MM.1S (cell line): ENCODE measurements around the gene PKD1.

ENCODE experiments used
- DNase-seq: peaks from one replicate; pipeline ENCODE4 v3.0.0-alpha.2; 2015
- H2AFZ ChIP-seq: fragments of 300-600 bp; sonication (generic); 2 replicates; pipeline ENCODE4 v1.6.0; 2016; ENCODE audit warnings: antibody characterized with exemption, low read length
- H3F3A ChIP-seq: fragments of 300-600 bp; sonication (generic); 2 replicates; pipeline ENCODE4 v1.6.1; 2016; ENCODE audit warnings: mild to moderate bottlenecking, antibody characterized with exemption, low read length, moderate library complexity, mixed read lengths; ENCODE audit not compliant: insufficient read depth
- H3K27ac ChIP-seq: fragments of 300-600 bp; sonication (generic); 2 replicates; pipeline ENCODE4 v1.5.1; 2016; ENCODE audit warnings: mild to moderate bottlenecking, low read length
- H3K27me3 ChIP-seq: fragments of 300-600 bp; sonication (generic); replicated peaks from 2 replicates; pipeline ENCODE4 v1.6.0; 2016; ENCODE audit warnings: low read length; ENCODE audit not compliant: insufficient read depth
- H3K36me3 ChIP-seq: fragments of 300-600 bp; sonication (generic); replicated peaks from 2 replicates; pipeline ENCODE4 v1.6.1; 2016; ENCODE audit warnings: mild to moderate bottlenecking, low read length, mixed read lengths; ENCODE audit not compliant: insufficient read depth
- H3K4me1 ChIP-seq: fragments of 300-600 bp; sonication (generic); 2 replicates; pipeline ENCODE4 v1.6.1; 2016; ENCODE audit warnings: low read length, mixed read lengths
- H3K4me2 ChIP-seq: fragments of 300-600 bp; sonication (generic); 2 replicates; pipeline ENCODE4 v1.6.0; 2016; ENCODE audit warnings: low read depth, low read length
- H3K4me3 ChIP-seq: fragments of 300-600 bp; sonication (generic); 2 replicates; pipeline ENCODE4 v1.5.1; 2016; ENCODE audit warnings: low read length, mixed read lengths
- H3K79me2 ChIP-seq: fragments of 300-600 bp; sonication (generic); 2 replicates; pipeline ENCODE4 v1.6.1; 2016; ENCODE audit warnings: mixed run types, low read length, mixed read lengths
- H3K9ac ChIP-seq: fragments of 300-600 bp; sonication (generic); 2 replicates; pipeline ENCODE4 v1.6.1; 2016; ENCODE audit warnings: low read length, mixed read lengths
- H3K9me2 ChIP-seq: fragments of 300-600 bp; sonication (generic); replicated peaks from 2 replicates; pipeline ENCODE4 v1.6.1; 2016; ENCODE audit warnings: mild to moderate bottlenecking, low read length, mixed read lengths; ENCODE audit not compliant: insufficient read depth
- H3K9me3 ChIP-seq: fragments of 300-600 bp; sonication (generic); replicated peaks from 2 replicates; pipeline ENCODE4 v1.6.1; 2016; ENCODE audit warnings: mild to moderate bottlenecking, low read length, mixed read lengths; ENCODE audit not compliant: insufficient read depth
- H4K20me1 ChIP-seq: fragments of 300-600 bp; sonication (generic); 2 replicates; pipeline ENCODE4 v1.6.1; 2016; ENCODE audit warnings: mild to moderate bottlenecking, low read length, moderate library complexity, mixed read lengths; ENCODE audit not compliant: insufficient read depth
- EZH2 ChIP-seq: fragments of 300-600 bp; sonication (generic); optimal IDR thresholded peaks from 2 replicates; pipeline ENCODE3; 2017; ENCODE audit warnings: low read depth, mild to moderate bottlenecking, antibody characterized with exemption, low read length, mixed read lengths
- EZH2phosphoT487 ChIP-seq: fragments of 300-600 bp; sonication (generic); IDR thresholded peaks from 2 replicates; pipeline ENCODE4 v1.6.1; 2018; ENCODE audit warnings: antibody characterized with exemption, low read length
- TF ChIP-seq, protein P1 (sequence below): fragments of 300-600 bp; sonication (generic); IDR thresholded peaks from 2 replicates; pipeline ENCODE4 v1.5.1; 2016; ENCODE audit warnings: antibody characterized with exemption, low read length, mixed read lengths

The PKD1 gene

DNA sequence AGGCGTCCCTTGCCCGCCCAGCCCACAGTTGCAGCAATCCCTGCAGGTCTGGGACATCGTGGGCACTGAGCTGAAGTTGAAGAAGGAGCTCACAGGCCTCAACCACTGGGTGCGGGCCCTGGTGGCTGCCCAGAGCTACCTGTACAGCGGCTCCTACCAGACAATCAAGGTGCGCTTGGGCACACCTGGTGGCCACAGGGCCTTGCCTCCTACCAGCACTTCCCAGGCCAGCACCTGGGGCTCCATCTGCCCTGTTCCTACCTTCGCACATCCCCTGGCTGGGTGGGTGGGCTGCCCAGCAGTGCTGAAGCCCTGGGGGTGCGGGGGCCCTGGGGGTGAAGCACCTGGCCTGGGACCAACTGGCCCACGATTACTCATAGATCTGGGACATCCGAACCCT is 39.8 kb upstream of the PKD1 start:
- DNase-seq, result no peak
- Histone ChIP-seq H3K9me3 (no peaks in the 10 kb centered on the region), H3K4me1 (no peaks in the 10 kb centered on the region), H3K9ac (no peak overlapping the region), H3K4me2 (no peak overlapping the region), H4K20me1 (no peaks in the 10 kb centered on the region), H3K79me2 (no peaks in the 10 kb centered on the region), H3K36me3 (no peaks in the 10 kb centered on the region), H3K4me3 (no peak overlapping the region), H3K9me2 (no peaks in the 10 kb centered on the region), H3K27ac (no peak overlapping the region), H3K27me3 (no peaks in the 10 kb centered on the region), H2AFZ (no peak overlapping the region), H3F3A (no peaks in the 10 kb centered on the region)
- TF ChIP-seq EZH2, result no peak
- TF ChIP-seq, protein P1, sequence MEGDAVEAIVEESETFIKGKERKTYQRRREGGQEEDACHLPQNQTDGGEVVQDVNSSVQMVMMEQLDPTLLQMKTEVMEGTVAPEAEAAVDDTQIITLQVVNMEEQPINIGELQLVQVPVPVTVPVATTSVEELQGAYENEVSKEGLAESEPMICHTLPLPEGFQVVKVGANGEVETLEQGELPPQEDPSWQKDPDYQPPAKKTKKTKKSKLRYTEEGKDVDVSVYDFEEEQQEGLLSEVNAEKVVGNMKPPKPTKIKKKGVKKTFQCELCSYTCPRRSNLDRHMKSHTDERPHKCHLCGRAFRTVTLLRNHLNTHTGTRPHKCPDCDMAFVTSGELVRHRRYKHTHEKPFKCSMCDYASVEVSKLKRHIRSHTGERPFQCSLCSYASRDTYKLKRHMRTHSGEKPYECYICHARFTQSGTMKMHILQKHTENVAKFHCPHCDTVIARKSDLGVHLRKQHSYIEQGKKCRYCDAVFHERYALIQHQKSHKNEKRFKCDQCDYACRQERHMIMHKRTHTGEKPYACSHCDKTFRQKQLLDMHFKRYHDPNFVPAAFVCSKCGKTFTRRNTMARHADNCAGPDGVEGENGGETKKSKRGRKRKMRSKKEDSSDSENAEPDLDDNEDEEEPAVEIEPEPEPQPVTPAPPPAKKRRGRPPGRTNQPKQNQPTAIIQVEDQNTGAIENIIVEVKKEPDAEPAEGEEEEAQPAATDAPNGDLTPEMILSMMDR, result no peak
- no peak for TF ChIP-seq EZH2phosphoT487

DNA sequence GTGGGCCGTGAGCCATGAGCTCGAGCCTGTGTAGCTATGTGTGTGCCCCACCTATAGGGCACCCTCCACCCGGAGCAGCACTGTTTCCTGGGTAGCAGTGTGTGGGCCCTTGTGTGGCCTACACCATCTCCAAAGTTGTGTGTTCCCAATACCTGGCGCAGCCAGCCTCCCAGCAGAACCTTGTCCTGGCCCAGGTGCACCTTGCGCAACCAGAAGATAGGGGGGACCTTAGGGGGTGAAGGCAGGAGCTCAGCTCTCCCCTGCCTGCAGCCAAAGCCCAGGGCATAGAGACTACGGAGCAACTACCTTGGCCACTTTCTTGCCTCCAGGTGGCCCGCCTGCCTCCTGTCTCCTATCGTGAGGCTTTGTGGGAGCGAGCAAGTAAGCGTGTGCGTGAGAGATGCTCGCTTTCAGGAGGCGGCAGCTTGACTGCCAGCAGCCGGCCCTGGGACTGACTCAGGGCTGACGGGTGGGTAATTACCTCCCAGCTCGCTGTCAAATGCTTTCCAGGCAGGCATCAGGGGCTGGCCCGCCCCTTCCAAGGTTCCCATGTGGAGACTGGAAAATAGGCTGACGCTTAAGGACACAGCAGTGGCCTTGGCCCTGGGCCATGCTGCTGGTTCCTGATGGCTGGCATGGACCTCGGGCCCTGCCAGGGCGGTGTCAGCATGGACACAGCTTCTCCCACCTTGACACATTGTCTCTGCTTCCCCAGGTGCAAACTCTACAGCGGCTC is 38.9 kb upstream of the PKD1 start:
- H3K36me3 ChIP-seq, result no peaks in the 10 kb centered on the region
- no peak overlapping the region for H2AFZ ChIP-seq
- H4K20me1 ChIP-seq, result no peaks in the 10 kb centered on the region
- DNase-seq, result no peak
- H3K9me2 ChIP-seq, result no peaks in the 10 kb centered on the region
- H3K4me1 ChIP-seq, result no peaks in the 10 kb centered on the region
- no peaks in the 10 kb centered on the region for H3K79me2 ChIP-seq
- TF ChIP-seq EZH2phosphoT487 (no peak), EZH2 (no peak)
- TF ChIP-seq, protein P1, result no peak
- no peak overlapping the region for H3K27ac ChIP-seq
- no peak overlapping the region for H3K4me3 ChIP-seq
- no peaks in the 10 kb centered on the region for H3F3A ChIP-seq
- H3K9ac ChIP-seq, result no peak overlapping the region
- no peak overlapping the region for H3K4me2 ChIP-seq
- H3K27me3 ChIP-seq, result no peaks in the 10 kb centered on the region
- no peaks in the 10 kb centered on the region for H3K9me3 ChIP-seq

DNA sequence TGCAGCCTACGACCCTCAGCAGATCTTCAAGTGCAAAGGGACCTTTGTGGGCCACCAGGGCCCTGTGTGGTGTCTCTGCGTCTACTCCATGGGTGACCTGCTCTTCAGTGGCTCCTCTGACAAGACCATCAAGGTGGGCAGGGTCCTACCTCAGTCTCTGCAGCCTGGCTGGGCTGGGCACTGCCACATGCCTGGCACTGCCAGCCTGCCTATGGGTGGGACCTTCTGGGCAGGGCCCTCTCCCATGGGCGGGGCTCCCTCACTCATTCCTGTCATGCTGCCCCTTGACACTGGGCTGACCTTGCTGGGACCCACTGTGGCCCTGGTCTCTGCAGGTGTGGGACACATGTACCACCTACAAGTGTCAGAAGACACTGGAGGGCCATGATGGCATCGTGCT is 38.2 kb upstream of the PKD1 start:
- TF ChIP-seq EZH2phosphoT487 (no peak), EZH2 (no peak)
- TF ChIP-seq, protein P1, result no peak
- Histone ChIP-seq H3K36me3 (no peaks in the 10 kb centered on the region), H4K20me1 (no peaks in the 10 kb centered on the region)

More for the DNA sequence above, 38.2 kb upstream of the PKD1 start:
- no peak for DNase-seq
- no peak overlapping the region for H3K4me2 ChIP-seq
- H3K27me3 ChIP-seq, result no peaks in the 10 kb centered on the region
- H3K4me3 ChIP-seq, result no peak overlapping the region
- no peaks in the 10 kb centered on the region for H3K4me1 ChIP-seq
- H3K79me2 ChIP-seq, result no peaks in the 10 kb centered on the region
- no peaks in the 10 kb centered on the region for H3K9me2 ChIP-seq
- H3K9ac ChIP-seq, result no peak overlapping the region
- H3K27ac ChIP-seq, result no peak overlapping the region
- no peak overlapping the region for H2AFZ ChIP-seq
- no peaks in the 10 kb centered on the region for H3F3A ChIP-seq
- no peaks in the 10 kb centered on the region for H3K9me3 ChIP-seq
